Right ventricle myocardium superior (tissue), 1 donor: ENCODE results near the gene TUBB4B. TPM values are rescaled to one million over a fixed set of nuclear protein-coding genes. Genes with fewer than 3 reads are reported as not detected.
"Not testable (repeated sequence)": the region's sequence is repeated elsewhere in the genome, so short reads cannot be mapped to it uniquely, and the experiment has no call there.

Source experiments
- ATAC-seq: fragments of 200-7000 bp; cut with Tn5 transposase; one replicate; pipeline ENCODE4 v1.9.1; 2020; ENCODE audit warnings: mild to moderate bottlenecking; ENCODE audit not compliant: poor library complexity
- DNase-seq: peaks from one replicate; pipeline ENCODE4 v3.0.0-alpha.2; 2020
- intact Hi-C: fragments of 100-400 bp; cut with DNase I; formaldehyde crosslinking; loops from one replicate; pipeline ENCODE4 v1.11.2; 2022
- total RNA-seq: library from RNA; stranded (reverse); fragmentation: NEBNext Ultra II Directional; extraction: Animal tissue kit (Norgen Biotek cat#: 25700); gene quantifications from one replicate; pipeline ENCODE4 v1.2.1, GENCODE V29; 2021
- donor health status: DM: no; HTN: yes; CAD: no; lungs with severe emphysema.

The TUBB4B gene
- total RNA-seq, 1 donor from 2014 or later, result 515 TPM

- ATAC-seq, result no peak
- no peak for DNase-seq
- intact Hi-C loops, result no loop called here
Observed at GRCh38 chr9:137232101-137232500, 9.0 kb upstream of the TUBB4B start.

GRCh38 chr9:137232510-137232909 is 8.6 kb upstream of the TUBB4B start:
- DNase-seq, result no peak
- intact Hi-C loops, result no loop called here
- ATAC-seq, result no peak

- intact Hi-C loops, result no loop called here
- no peak for ATAC-seq
Observed at GRCh38 chr9:137233143-137233980, 7.7 kb upstream of the TUBB4B start.

GRCh38 chr9:137234055-137234697 is 6.9 kb upstream of the TUBB4B start:
- ATAC-seq, result no peak
- intact Hi-C loops, result no loop called here
- no peak for DNase-seq

More at GRCh38 chr9:137233143-137233980, 7.7 kb upstream of the TUBB4B start:
- DNase-seq, result no peak

DNA sequence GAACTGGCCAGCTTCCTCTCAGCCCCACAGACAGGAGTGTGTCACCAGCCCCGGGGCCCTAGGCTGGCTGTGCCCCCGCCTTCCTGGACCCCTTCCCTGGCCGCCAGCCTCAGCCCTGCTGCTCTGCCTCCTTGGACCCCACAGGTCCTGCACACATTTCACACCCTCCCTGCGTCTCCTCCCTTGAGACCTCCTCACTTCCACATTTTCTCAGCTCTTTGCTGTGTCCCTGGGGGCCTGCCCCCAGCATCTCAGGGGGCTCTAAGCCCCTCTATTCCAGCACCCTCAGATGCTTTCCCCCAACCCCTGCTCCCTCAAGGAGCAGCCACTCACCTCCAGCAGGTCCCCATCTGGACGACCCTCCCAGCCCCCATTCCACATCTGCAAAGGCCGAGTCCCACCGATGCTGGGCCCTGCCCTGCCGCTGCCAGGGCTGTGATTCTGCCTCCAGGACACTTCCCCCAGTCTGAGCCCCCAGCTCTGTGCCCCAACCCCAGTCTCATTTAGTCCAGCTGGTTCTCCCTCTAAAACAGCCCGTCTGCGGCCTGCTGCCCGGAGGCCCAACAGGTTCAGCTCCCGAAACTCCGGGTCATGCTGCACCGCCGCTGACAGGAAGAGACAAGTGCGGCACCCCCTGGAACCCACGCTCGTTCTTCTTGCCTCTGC is 6.2 kb upstream of the TUBB4B start:
- intact Hi-C loops, result no loop called here
- DNase-seq, result no peak
- ATAC-seq, result no peak

DNA sequence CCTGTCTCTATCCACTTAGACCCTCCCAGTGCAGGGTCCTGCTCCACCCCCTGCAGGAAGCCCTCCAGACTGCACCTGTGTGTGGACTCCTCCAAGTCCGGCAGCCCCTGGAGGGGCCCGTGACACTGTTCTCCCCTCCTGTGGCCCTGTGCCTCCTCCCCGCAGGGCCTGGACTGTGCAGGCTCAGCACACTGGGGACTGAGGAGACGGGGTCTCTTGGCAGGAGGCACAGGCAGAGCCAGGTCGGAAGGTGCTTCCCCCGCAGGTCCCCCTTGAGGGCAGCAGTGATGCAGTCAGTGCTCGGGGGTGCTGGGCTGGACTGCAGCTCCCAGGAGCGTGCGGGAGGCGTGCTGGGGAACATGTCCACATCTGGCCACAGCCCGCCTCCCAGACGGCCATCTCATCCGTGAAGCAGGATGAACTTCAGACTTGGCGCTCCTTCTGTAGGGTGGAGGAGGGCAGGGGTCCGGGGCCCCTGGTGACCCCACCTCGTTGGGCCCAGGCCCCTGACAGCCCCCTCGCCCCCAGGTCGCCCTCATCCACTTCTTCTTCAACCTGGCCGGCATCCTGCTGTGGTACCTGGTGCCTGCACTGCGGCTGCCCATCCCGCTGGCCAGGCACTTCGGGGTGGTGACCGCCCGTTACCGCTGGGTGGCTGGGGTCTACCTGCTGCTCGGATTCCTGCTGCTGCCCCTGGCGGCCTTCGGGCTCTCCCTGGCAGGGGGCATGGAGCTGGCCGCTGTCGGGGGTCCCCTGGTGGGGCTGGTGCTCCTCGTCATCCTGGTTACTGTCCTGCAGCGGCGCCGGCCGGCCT is 5.5 kb upstream of the TUBB4B start:
- no peak for DNase-seq
- intact Hi-C loops, result no loop called here
- no peak for ATAC-seq

GRCh38 chr9:137236238-137236935 is 4.7 kb upstream of the TUBB4B start:
- intact Hi-C loops, result no loop called here
- peak; percentile 92 for DNase-seq
- ATAC-seq, result peak; percentile 52

GRCh38 chr9:137236936-137237421 is 4.1 kb upstream of the TUBB4B start:
- DNase-seq, result no peak
- no peak for ATAC-seq
- intact Hi-C loops, result no loop called here

- intact Hi-C loops, result no loop called here
- ATAC-seq, result no peak
- no peak for DNase-seq
Observed at GRCh38 chr9:137237759-137238726, 3.0 kb upstream of the TUBB4B start.

DNA sequence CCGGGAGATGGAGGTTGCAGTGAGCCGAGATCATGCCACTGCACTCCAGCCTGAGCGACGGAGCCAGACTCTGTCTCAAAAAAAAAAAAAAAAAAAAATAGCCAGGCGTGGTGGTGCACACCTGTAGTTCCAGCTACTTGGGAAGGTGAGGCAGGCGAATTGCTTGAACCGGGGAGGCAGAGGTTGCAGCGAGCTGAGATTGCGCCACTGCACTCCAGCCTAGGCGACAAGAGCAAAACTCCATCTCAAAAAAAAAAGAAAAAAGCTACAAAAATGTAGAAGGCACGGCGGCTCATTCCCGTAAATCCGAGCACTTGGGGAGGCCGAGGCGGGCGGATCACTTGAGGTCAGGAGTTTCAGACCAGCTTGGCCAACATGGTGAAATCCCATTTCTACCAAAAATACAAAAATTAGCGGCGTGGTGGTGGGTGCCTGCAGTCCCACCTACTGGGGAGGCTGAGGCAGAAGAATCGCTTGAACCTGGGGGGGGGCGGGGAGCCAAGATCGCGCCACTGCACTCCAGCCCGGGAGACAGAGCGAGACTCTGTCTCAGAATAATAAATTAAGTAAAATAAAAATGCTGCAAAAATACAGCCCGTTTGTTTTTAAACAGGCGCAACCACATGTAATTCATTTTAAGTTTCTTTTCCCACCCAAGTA is 1.4 kb upstream of the TUBB4B start:
- DNase-seq, ATAC-seq, intact Hi-C loops: not testable (repeated sequence)

- DNase-seq (peak; percentile 90), ATAC-seq (peak; percentile 67)
- intact Hi-C loops, result no loop called here
Observed at GRCh38 chr9:137240318-137240840, 708 bp upstream of the TUBB4B start.

DNA sequence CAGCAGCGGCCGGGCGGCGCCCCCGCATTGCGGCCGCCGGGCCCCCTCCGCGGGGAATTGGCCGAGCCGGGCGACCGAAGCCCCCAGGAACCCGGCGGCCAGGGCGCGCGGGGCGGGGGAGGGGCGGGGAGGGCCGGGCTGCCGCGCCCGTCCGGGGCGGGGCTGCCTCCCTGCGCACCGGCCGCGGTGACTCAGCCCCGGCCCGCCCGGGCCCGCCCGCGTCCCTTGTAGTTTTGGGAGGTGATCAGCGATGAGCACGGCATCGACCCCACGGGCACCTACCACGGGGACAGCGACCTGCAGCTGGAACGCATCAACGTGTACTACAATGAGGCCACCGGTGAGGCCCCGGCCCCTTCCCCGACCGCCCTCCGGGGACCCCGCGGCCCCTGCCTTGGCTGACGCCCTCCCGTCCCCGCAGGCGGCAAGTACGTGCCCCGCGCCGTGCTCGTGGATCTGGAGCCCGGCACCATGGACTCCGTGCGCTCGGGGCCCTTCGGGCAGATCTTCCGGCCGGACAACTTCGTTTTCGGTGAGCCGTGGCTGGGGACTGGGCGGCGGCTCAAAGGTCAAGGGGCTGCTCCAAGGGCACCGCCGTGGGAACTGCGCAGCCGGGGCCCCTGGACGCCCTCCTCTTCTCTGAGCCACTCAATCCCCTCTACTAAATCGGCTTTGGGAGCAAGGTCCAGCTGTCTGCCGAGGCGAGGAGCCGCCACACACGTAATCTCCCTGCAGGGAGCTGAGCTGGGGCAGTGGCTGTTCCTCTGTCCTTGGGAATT is 592 bp downstream of the TUBB4B start:
- DNase-seq (peak; percentile 79), ATAC-seq (no peak)
- intact Hi-C loops, result no loop called here

- ATAC-seq (no peak), DNase-seq (no peak)
- intact Hi-C loops, result no loop called here
Observed at GRCh38 chr9:137242269-137243203, 1.4 kb downstream of the TUBB4B start.

DNA sequence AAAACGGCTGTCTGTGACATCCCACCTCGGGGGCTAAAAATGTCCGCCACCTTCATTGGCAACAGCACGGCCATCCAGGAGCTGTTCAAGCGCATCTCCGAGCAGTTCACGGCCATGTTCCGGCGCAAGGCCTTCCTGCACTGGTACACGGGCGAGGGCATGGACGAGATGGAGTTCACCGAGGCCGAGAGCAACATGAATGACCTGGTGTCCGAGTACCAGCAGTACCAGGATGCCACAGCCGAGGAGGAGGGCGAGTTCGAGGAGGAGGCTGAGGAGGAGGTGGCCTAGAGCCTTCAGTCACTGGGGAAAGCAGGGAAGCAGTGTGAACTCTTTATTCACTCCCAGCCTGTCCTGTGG is 2.2 kb downstream of the TUBB4B start:
- DNase-seq, ATAC-seq, intact Hi-C loops: not testable (repeated sequence)
